Fibroblast of pulmonary artery (primary cell): ENCODE data around the gene MRPL1.

Experiments used
- DNase-seq: peaks from one replicate; pipeline ENCODE4 v3.0.0-alpha.2; 2010; ENCODE audit warnings: low read depth
- H3K4me3 ChIP-seq: replicated peaks from 2 replicates; pipeline ENCODE4 v1.5.1; 2011; ENCODE audit warnings: low read depth, mild to moderate bottlenecking, control low read depth, low read length, moderate library complexity
- CTCF ChIP-seq: IDR thresholded peaks from 2 replicates; pipeline ENCODE4 v1.5.1; 2011; ENCODE audit warnings: mild to moderate bottlenecking, control low read depth, low read length, inconsistent platforms; ENCODE audit errors: missing control alignments

MRPL1 gene

GRCh38 chr4:77893451-77893850 is 30.8 kb downstream of the MRPL1 start:
- H3K4me3 ChIP-seq, result no peak overlapping the region
- no peak for DNase-seq
- TF ChIP-seq CTCF, result no peak

GRCh38 chr4:77899607-77900006 is 37.0 kb downstream of the MRPL1 start:
- TF ChIP-seq CTCF, result no peak
- DNase-seq, result no peak
- H3K4me3 ChIP-seq, result no peak overlapping the region

GRCh38 chr4:77903186-77903585 is 40.6 kb downstream of the MRPL1 start:
- H3K4me3 ChIP-seq, result no peak overlapping the region
- no peak for DNase-seq
- no peak for TF ChIP-seq CTCF

- no peak for TF ChIP-seq CTCF
- DNase-seq, result no peak
- H3K4me3 ChIP-seq, result no peak overlapping the region
Observed at GRCh38 chr4:77905651-77906263, 43.1 kb downstream of the MRPL1 start.

GRCh38 chr4:77910676-77911075 is 48.0 kb downstream of the MRPL1 start:
- H3K4me3 ChIP-seq, result no peak overlapping the region
- no peak for TF ChIP-seq CTCF
- no peak for DNase-seq

- TF ChIP-seq CTCF, result no peak
- no peak overlapping the region for H3K4me3 ChIP-seq
- no peak for DNase-seq
Observed at GRCh38 chr4:77911091-77911490, 48.5 kb downstream of the MRPL1 start.

- TF ChIP-seq CTCF, result no peak
- DNase-seq, result no peak
- H3K4me3 ChIP-seq, result no peak overlapping the region
Observed at GRCh38 chr4:77911842-77912450, 49.3 kb downstream of the MRPL1 start.
